Measurements from ENCODE around the gene CSMD2. TPM values are rescaled to one million over a fixed set of nuclear protein-coding genes. Genes with fewer than 3 reads are reported as not detected.

The CSMD2 gene
- total and polyA plus RNA-seq, 2 of the 8 experiments (the other 6 are each of a cell fraction or from before 2014, with no cell fraction given): 7.0 to 14.7 TPM

- no peaks in the 10 kb centered on the region for H3K27me3 ChIP-seq (replicated peaks in 1 of 4; ENCODE audit: control insufficient read depth in 3 of 4, extremely low read depth in 1 of 4, insufficient read depth in 3 of 4, low read length in 3 of 4)
- ChIA-PET CTCF (ENCODE audit: partially characterized antibody) (interaction anchor here (0.8 to 1.5 kb wide), 2 partner anchors 84 to 294 kb away, joined by 3 to 4 read pairs; no protein-coding TSS in a partner anchor), POLR2A (ENCODE audit: partially characterized antibody) (no interaction called here)
- peaks cover 3 to 21% (median 14%) of the 10 kb centered on the region in 4 experiments; a peak in 6 of 8 replicates for H3K36me3 ChIP-seq (ENCODE audit: control insufficient read depth in 2 of 4, insufficient read depth in 4 of 4, low read length in 3 of 4)
- no peak overlapping the region for H2BK15ac ChIP-seq (ENCODE audit: low read length)
- FAIRE-seq: no peak
- no peak for TF ChIP-seq SRF (IDR thresholded peaks at IDR 0.05; ENCODE audit: low read depth, low read length)
- TF ChIP-seq BACH1 (IDR thresholded peaks at IDR 0.05; ENCODE audit: low read length): no peak
- TF ChIP-seq ASH2L (IDR thresholded peaks at IDR 0.05; ENCODE audit: low read length): no peak
- no peak for TF ChIP-seq ZNF274 (IDR thresholded peaks at IDR 0.05; ENCODE audit: borderline replicate concordance, extremely low read depth, low read length)
- no peak for TF ChIP-seq KDM1A (IDR thresholded peaks at IDR 0.05; ENCODE audit: borderline replicate concordance, low read length)
- no peak for TF ChIP-seq FOSL1 (IDR thresholded peaks at IDR 0.05; ENCODE audit: insufficient read depth, low read depth, low read length)
- no peak for TF ChIP-seq EP300 (IDR thresholded peaks at IDR 0.05; ENCODE audit: borderline replicate concordance in 1 of 2, low read depth in 2 of 2, low read length in 2 of 2)
- TF ChIP-seq SIN3A (conservative IDR thresholded peaks at IDR 0.05 in 1 of 2, IDR thresholded peaks at IDR 0.05 in 1 of 2; ENCODE audit: low read depth in 1 of 2, low read length in 2 of 2): no peak
- TF ChIP-seq SIRT6 (IDR thresholded peaks at IDR 0.05; ENCODE audit: low read length): no peak
- TF ChIP-seq MAX (IDR thresholded peaks at IDR 0.05): no peak
- no peak for TF ChIP-seq TEAD4 (IDR thresholded peaks at IDR 0.05; ENCODE audit: low read depth, low read length)
- TF ChIP-seq GTF2F1 (IDR thresholded peaks at IDR 0.05; ENCODE audit: borderline replicate concordance, low read depth, low read length): no peak
- H2AFZ ChIP-seq (ENCODE audit: low read length): no peak overlapping the region
- 88% methylated on average over 4 of the region's 4 CpGs; no CpG with 5 or more reads in 1 of the 2 experiments for WGBS, 2 experiments (ENCODE audit: extremely low coverage in 1 of 2, insufficient coverage in 1 of 2, insufficient read length in 1 of 2, insufficient replicate concordance in 2 of 2, low coverage in 1 of 2, low lambda C conversion rate in 2 of 2, missing lambda C conversion rate in 1 of 2)
- no peak overlapping the region for H2AK5ac ChIP-seq (ENCODE audit: low read depth, low read length)
- no peaks in the 10 kb centered on the region for H3K79me2 ChIP-seq (ENCODE audit: control insufficient read depth in 1 of 2, insufficient read depth in 2 of 2, low read length in 2 of 2)
- H4K20me1 ChIP-seq (replicated peaks in 1 of 2; ENCODE audit: control insufficient read depth in 1 of 2, insufficient read depth in 2 of 2, low read length in 2 of 2): no peaks in the 10 kb centered on the region
- H3K9me3 ChIP-seq (ENCODE audit: insufficient read depth in 2 of 2, low read depth in 1 of 2, low read length in 1 of 2): no peaks in the 10 kb centered on the region
- no peak overlapping the region for H3K23ac ChIP-seq (ENCODE audit: insufficient read length)
- no peak overlapping the region for H3K14ac ChIP-seq (ENCODE audit: insufficient read length)
- H2BK20ac ChIP-seq (ENCODE audit: low read length): no peak overlapping the region
- H3K9ac ChIP-seq (replicated peaks in 1 of 4; ENCODE audit: extremely low read depth in 1 of 4, low read depth in 3 of 4, low read length in 3 of 4): no peak overlapping the region
- H3K4me2 ChIP-seq (ENCODE audit: insufficient read depth in 1 of 2, low read depth in 2 of 2, low read length in 2 of 2): no peak overlapping the region
- no peak overlapping the region for H3K56ac ChIP-seq (replicated peaks; ENCODE audit: insufficient read length, low read depth, low read length)
- H3K18ac ChIP-seq (ENCODE audit: extremely low read depth, low read length): no peak overlapping the region
- H4K8ac ChIP-seq (ENCODE audit: extremely low read depth, insufficient read depth, low read length): no peak overlapping the region
- no peaks in the 10 kb centered on the region; the same call in 1 of the 2 replicates for H3K79me1 ChIP-seq (ENCODE audit: low read depth, low read length)
- no peak overlapping the region for H3K4ac ChIP-seq (replicated peaks; ENCODE audit: insufficient read length, low read depth, low read length)
- H2BK5ac ChIP-seq (ENCODE audit: low read depth, low read length): no peak overlapping the region
- H3K23me2 ChIP-seq (ENCODE audit: low read depth, low read length): no peaks in the 10 kb centered on the region
- H4K91ac ChIP-seq (replicated peaks; ENCODE audit: insufficient read length, low read length): no peak overlapping the region
- H3K4me3 ChIP-seq (ENCODE audit: extremely low read depth in 1 of 4, insufficient read depth in 2 of 4, low read depth in 3 of 4, low read length in 4 of 4): no peak overlapping the region
- no peaks in the 10 kb centered on the region for H3K4me1 ChIP-seq (replicated peaks in 1 of 4; ENCODE audit: control insufficient read depth in 3 of 4, insufficient read depth in 4 of 4, low read length in 3 of 4)
- no peak for DNase-seq (ENCODE audit: low read depth in 1 of 2, low spot score in 2 of 2)
- H3K27ac ChIP-seq (ENCODE audit: low read depth, low read length): no peak overlapping the region
- no peak overlapping the region for H4K5ac ChIP-seq (ENCODE audit: insufficient read length, low read depth, low read length)
- H2BK120ac ChIP-seq (replicated peaks; ENCODE audit: low read depth, low read length): no peak overlapping the region
- H2BK12ac ChIP-seq (ENCODE audit: low read depth, low read length): no peak overlapping the region
Measured at GRCh38 chr1:33719326-33719725, 445.7 kb downstream of the CSMD2 start.
